IPS-NIHi11 (cell line): ENCODE results near the gene TPM3.
"Not testable (repeated sequence)": the region's sequence is repeated elsewhere in the genome, so short reads cannot be mapped to it uniquely, and the experiment has no call there.

Experiments
- DNase-seq: peaks from one replicate; pipeline ENCODE4 v3.0.0; 2012; ENCODE audit warnings: mixed read lengths, low spot score

Gene TPM3

GRCh38 chr1:154205778-154206177 is 13.9 kb upstream of the TPM3 start:
- DNase-seq, result not testable (repeated sequence)

- no peak for DNase-seq
Observed at GRCh38 chr1:154199563-154199879, 7.6 kb upstream of the TPM3 start.

- peak; percentile 74 for DNase-seq
Observed at GRCh38 chr1:154198756-154199562, 7.1 kb upstream of the TPM3 start.

GRCh38 chr1:154193821-154194220 is 1.9 kb upstream of the TPM3 start:
- no peak for DNase-seq

GRCh38 chr1:154192476-154192875 is 576 bp upstream of the TPM3 start:
- DNase-seq, result no peak

GRCh38 chr1:154190550-154190949 is 1.4 kb downstream of the TPM3 start:
- DNase-seq, result no peak

GRCh38 chr1:154186852-154187501 is 4.9 kb downstream of the TPM3 start:
- no peak for DNase-seq

- DNase-seq, result peak; percentile 43
Observed at GRCh38 chr1:154186177-154186576, 5.7 kb downstream of the TPM3 start.

GRCh38 chr1:154183046-154183915 is 8.6 kb downstream of the TPM3 start:
- peak; percentile 98 for DNase-seq

- DNase-seq, result peak; percentile 62
Observed at GRCh38 chr1:154182344-154183045, 9.4 kb downstream of the TPM3 start.

- DNase-seq, result no peak
Observed at GRCh38 chr1:154181944-154182343, 10.0 kb downstream of the TPM3 start.

- peak; percentile 29 for DNase-seq
Observed at GRCh38 chr1:154179946-154180687, 11.8 kb downstream of the TPM3 start.

GRCh38 chr1:154178911-154179811 is 12.7 kb downstream of the TPM3 start:
- DNase-seq, result no peak

- DNase-seq, result no peak
Observed at GRCh38 chr1:154178013-154178412, 13.9 kb downstream of the TPM3 start.

- DNase-seq, result no peak
Observed at GRCh38 chr1:154176337-154176736, 15.6 kb downstream of the TPM3 start.

GRCh38 chr1:154174654-154175053 is 17.2 kb downstream of the TPM3 start:
- DNase-seq, result no peak

GRCh38 chr1:154171880-154172279 is 20.0 kb downstream of the TPM3 start:
- DNase-seq, result no peak

- no peak for DNase-seq
Observed at GRCh38 chr1:154171223-154171583, 20.7 kb downstream of the TPM3 start.

GRCh38 chr1:154170547-154171222 is 21.2 kb downstream of the TPM3 start:
- DNase-seq, result no peak

- DNase-seq, result no peak
Observed at GRCh38 chr1:154167461-154167860, 24.4 kb downstream of the TPM3 start.
